HepG2 (cell line): ENCODE measurements around the gene BCL2. TPM values are rescaled to one million over a fixed set of nuclear protein-coding genes. Genes with fewer than 3 reads are reported as not detected.

Experiments
- ATAC-seq: fragments of 200-7000 bp; cut with Tn5 transposase; 3 replicates; pipeline ENCODE4 v1.9.1; 2020; ENCODE audit warnings: mild to moderate bottlenecking, moderate library complexity
- BruUV-seq: library from RNA; stranded (reverse); fragments of 400-500 nt; replicated peaks from 2 replicates; lab custom pipeline; 2021; lab: Mats Ljungman, UMichigan
- CTCF ChIA-PET: fragments of 300-600 bp; formaldehyde crosslinking; extraction: SDS; loops from one replicate; lab custom pipeline; 2021; ENCODE audit warnings: low total read pairs, inconsistent platforms, low intra/inter-chr PET ratio; lab: Yijun Ruan, JAX
- POLR2A ChIA-PET: fragments of 350-600 bp; sonication (Branson Sonifier 250); formaldehyde crosslinking; loops from one replicate; lab custom pipeline; 2020; ENCODE audit warnings: antibody characterized with exemption, inconsistent platforms; lab: Yijun Ruan, JAX
- DNase-seq: peaks from one replicate; pipeline ENCODE4 v3.0.0-alpha.2; 2015; ENCODE audit warnings: low spot score
- FAIRE-seq: peaks from 3 replicates; lab custom pipeline; 2011; peaks lifted over from hg19 to GRCh38; lab: Jason Lieb, UNC
- H2AFZ ChIP-seq: one replicate; pipeline ENCODE4 v1.6.1; 2011; ENCODE audit warnings: low read length, inconsistent platforms
- H3K27ac ChIP-seq: fragments of 300-600 bp; 3 replicates; pipeline ENCODE4 v1.8.0; 2011; ENCODE audit warnings: mixed run types, mild to moderate bottlenecking, mixed read lengths, low read length, inconsistent platforms; ENCODE audit not compliant: insufficient read depth; ENCODE audit errors: extremely low read length
- H3K27me3 ChIP-seq, 2 experiments: fragments of 200-600 bp in 1 of 2; 2 replicates in 1 of 2; 3 replicates in 1 of 2; pipeline versions ENCODE4 v1.6.0 to v1.8.0; 2011; ENCODE audit warnings: low read length in 2 of 2, mild to moderate bottlenecking in 2 of 2, moderate library complexity in 2 of 2, inconsistent platforms in 1 of 2; ENCODE audit not compliant: insufficient read depth in 2 of 2, control insufficient read depth in 1 of 2
- H3K36me3 ChIP-seq, 2 experiments: fragments of 200-600 bp in 1 of 2; replicated peaks in 1 of 2; 2 replicates in 1 of 2; 3 replicates in 1 of 2; pipeline versions ENCODE4 v1.5.1 to v1.8.0; 2011; ENCODE audit warnings: low read length in 2 of 2, inconsistent platforms in 1 of 2; ENCODE audit not compliant: insufficient read depth in 2 of 2, control insufficient read depth in 1 of 2
- H3K4me1 ChIP-seq: 2 replicates; pipeline ENCODE4 v1.5.1; 2012; ENCODE audit warnings: low read length, inconsistent platforms; ENCODE audit not compliant: insufficient read depth
- H3K4me2 ChIP-seq: 2 replicates; pipeline ENCODE4 v1.6.0; 2011; ENCODE audit warnings: low read depth, low read length, inconsistent platforms
- H3K4me3 ChIP-seq, 3 experiments: fragments of 200-600 bp in 1 of 3; sonication (generic), shearing (Covaris generic) in 1 of 3; replicated peaks in 1 of 3; 2 replicates each; pipeline ENCODE4 v1.5.1; 2011 to 2016; ENCODE audit warnings: low read length in 3 of 3, inconsistent platforms in 2 of 3, low read depth in 2 of 3, mild to moderate bottlenecking in 2 of 3, control low read depth in 1 of 3, mixed read lengths in 1 of 3; ENCODE audit not compliant: insufficient read depth in 1 of 3
- H3K79me2 ChIP-seq: one replicate; pipeline ENCODE4 v1.6.1; 2011; ENCODE audit warnings: low read length, inconsistent platforms; ENCODE audit not compliant: insufficient read depth
- H3K9ac ChIP-seq: 2 replicates; pipeline ENCODE4 v1.6.0; 2011; ENCODE audit warnings: mild to moderate bottlenecking, low read depth, low read length, inconsistent platforms; ENCODE audit not compliant: insufficient read depth
- H3K9me3 ChIP-seq: 2 replicates; pipeline ENCODE4 v1.5.1; 2012; ENCODE audit warnings: mild to moderate bottlenecking, low read length
- H4K20me1 ChIP-seq: 2 replicates; pipeline ENCODE4 v1.6.0; 2011; ENCODE audit warnings: inconsistent platforms, mild to moderate bottlenecking, low read length, moderate library complexity; ENCODE audit not compliant: insufficient read depth
- GABPB1 ChIP-seq: IDR thresholded peaks from 2 replicates; pipeline ENCODE4 v1.6.1; 2016; ENCODE audit warnings: mild to moderate bottlenecking, missing genetic modification reagents, moderate library complexity, missing compliant biosample characterization
- KAT8 ChIP-seq: IDR thresholded peaks from 2 replicates; pipeline ENCODE4 v1.6.1; 2016; ENCODE audit warnings: missing genetic modification reagents, missing compliant biosample characterization
- RXRA ChIP-seq: sonication (generic); formaldehyde crosslinking; IDR thresholded peaks from 2 replicates; pipeline ENCODE4 v1.5.1; 2020; ENCODE audit warnings: missing genetic modification reagents
- ZNF572 ChIP-seq: sonication (generic); formaldehyde crosslinking; IDR thresholded peaks from 2 replicates; pipeline ENCODE4 v1.5.1; 2020; ENCODE audit warnings: mild to moderate bottlenecking, missing genetic modification reagents
- ZNF614 ChIP-seq: IDR thresholded peaks from 2 replicates; pipeline ENCODE4 v1.6.1; 2018; ENCODE audit warnings: missing biosample characterization, missing genetic modification reagents, inconsistent platforms, borderline replicate concordance
- WGBS: methylation state at CpG from one replicate; pipeline ENCODE4 v1.1.6; 2017; ENCODE audit warnings: low lambda C conversion rate; 5-methylcytosine and 5-hydroxymethylcytosine counted together
- in situ Hi-C: cut with HindIII; loops from 2 replicates; pipeline ENCODE4 v1.10.0; 2017; ENCODE audit warnings: low pct_unique_long_range_greater_than_20kb; ENCODE audit not compliant: extremely low pct_ligation_motif_present
- intact Hi-C: fragments of 100-400 bp; cut with micrococcal nuclease; formaldehyde crosslinking; loops from one replicate; pipeline ENCODE4 v1.10.0; 2022; ENCODE audit not compliant: unreplicated experiment
- polyA plus RNA-seq, 8 experiments: library from polyadenylated mRNA; depleted of rRNA in 3 of 8; stranded (reverse) in 7 of 8; unstranded in 1 of 8; fragments of >200 nt; fragmentation: Illumina TruSeq in 4 of 8; extraction: Trizol in 4 of 8; gene quantifications; 2 replicates each; pipeline versions ENCODE4 v1.2.1 to v1.2.3, GENCODE V29; 2011 to 2016; ENCODE audit warnings: low read depth in 4 of 8, missing spikeins in 1 of 8, mixed read lengths in 1 of 8; ENCODE audit not compliant: insufficient read depth in 1 of 8
- total RNA-seq, 5 experiments: library from RNA; depleted of rRNA; stranded (reverse); fragments of >200 nt; fragmentation: Illumina TruSeq; extraction: Trizol; gene quantifications; 2 replicates each; pipeline ENCODE4 v1.2.3, GENCODE V29; 2016; ENCODE audit warnings: low read depth in 1 of 5
- TF ChIP-seq, protein P1 (sequence below): sonication (generic); formaldehyde crosslinking; IDR thresholded peaks from 2 replicates; pipeline ENCODE4 v1.4.0; 2020; ENCODE audit warnings: low read depth, mild to moderate bottlenecking, missing genetic modification reagents
- TF ChIP-seq, protein P2 (sequence below): sonication (generic); formaldehyde crosslinking; IDR thresholded peaks from 2 replicates; pipeline ENCODE4 v1.8.0; 2022; ENCODE audit warnings: missing genetic modification reagents, mild to moderate bottlenecking, borderline replicate concordance
- TF ChIP-seq, protein P3 (sequence below): sonication (generic); formaldehyde crosslinking; IDR thresholded peaks from 2 replicates; pipeline ENCODE4 v1.4.0; 2020; ENCODE audit warnings: mild to moderate bottlenecking, missing genetic modification reagents
- TF ChIP-seq, protein P4 (sequence below): sonication (generic); formaldehyde crosslinking; IDR thresholded peaks from one replicate; pipeline ENCODE4 v1.5.1; 2020; ENCODE audit warnings: mild to moderate bottlenecking, missing genetic modification reagents; ENCODE audit errors: not compliant biosample characterization

The BCL2 gene
- total and polyA plus RNA-seq, 2 of the 13 experiments (the other 11 are each of a cell fraction or from before 2014, with no cell fraction given): 0.07 to 0.53 TPM

DNA sequence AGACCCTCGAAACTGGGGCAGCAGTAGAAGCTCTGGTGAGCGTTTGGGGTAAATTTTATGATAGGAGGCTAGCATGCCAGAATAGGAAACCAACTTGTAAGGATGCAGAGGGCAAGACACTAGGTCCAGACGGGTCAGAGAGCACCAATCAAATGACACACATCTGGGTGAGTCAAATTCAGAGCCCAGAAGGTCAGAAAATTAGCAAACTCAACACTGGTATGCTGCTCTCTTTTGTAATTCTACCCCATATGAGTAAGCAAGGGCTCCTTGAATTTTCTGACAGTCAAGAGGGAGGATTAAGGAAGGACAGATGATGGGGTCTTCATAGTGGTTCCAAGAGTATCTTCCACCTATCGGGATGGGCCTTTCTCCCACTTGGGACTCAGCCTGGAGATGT lies 209.8 kb downstream of the BCL2 start (continued):
- TF ChIP-seq, protein P1, sequence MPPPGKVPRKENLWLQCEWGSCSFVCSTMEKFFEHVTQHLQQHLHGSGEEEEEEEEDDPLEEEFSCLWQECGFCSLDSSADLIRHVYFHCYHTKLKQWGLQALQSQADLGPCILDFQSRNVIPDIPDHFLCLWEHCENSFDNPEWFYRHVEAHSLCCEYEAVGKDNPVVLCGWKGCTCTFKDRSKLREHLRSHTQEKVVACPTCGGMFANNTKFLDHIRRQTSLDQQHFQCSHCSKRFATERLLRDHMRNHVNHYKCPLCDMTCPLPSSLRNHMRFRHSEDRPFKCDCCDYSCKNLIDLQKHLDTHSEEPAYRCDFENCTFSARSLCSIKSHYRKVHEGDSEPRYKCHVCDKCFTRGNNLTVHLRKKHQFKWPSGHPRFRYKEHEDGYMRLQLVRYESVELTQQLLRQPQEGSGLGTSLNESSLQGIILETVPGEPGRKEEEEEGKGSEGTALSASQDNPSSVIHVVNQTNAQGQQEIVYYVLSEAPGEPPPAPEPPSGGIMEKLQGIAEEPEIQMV (CRISPR knock-in tag): no peak
- TF ChIP-seq KAT8 (CRISPR knock-in tag) (no peak), ZNF614 (CRISPR knock-in tag) (no peak)

DNA sequence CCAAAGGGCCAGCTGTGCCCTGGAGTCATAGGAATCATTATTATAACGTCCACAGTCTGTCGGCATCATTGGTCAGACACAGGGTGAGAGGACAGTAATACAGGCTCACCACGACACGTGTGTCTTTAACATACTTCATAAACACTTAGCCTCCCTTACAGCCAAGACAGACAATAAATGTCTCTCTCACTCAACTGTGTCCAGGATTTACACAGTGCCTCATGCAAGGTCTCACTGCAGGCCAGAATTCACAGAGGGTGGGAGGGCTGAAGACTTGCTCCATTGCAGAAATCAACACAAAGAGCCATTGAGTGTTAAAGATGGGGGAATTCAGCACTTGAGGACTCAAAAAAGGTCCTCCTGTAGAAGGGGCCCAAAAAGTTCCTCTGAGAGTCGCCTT lies 210.5 kb downstream of the BCL2 start:
- H3K4me2 ChIP-seq: no peak overlapping the region
- TF ChIP-seq GABPB1 (CRISPR knock-in tag): no peak
- TF ChIP-seq, protein P2, sequence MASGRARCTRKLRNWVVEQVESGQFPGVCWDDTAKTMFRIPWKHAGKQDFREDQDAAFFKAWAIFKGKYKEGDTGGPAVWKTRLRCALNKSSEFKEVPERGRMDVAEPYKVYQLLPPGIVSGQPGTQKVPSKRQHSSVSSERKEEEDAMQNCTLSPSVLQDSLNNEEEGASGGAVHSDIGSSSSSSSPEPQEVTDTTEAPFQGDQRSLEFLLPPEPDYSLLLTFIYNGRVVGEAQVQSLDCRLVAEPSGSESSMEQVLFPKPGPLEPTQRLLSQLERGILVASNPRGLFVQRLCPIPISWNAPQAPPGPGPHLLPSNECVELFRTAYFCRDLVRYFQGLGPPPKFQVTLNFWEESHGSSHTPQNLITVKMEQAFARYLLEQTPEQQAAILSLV (CRISPR knock-in tag): no peak
- TF ChIP-seq, protein P3, sequence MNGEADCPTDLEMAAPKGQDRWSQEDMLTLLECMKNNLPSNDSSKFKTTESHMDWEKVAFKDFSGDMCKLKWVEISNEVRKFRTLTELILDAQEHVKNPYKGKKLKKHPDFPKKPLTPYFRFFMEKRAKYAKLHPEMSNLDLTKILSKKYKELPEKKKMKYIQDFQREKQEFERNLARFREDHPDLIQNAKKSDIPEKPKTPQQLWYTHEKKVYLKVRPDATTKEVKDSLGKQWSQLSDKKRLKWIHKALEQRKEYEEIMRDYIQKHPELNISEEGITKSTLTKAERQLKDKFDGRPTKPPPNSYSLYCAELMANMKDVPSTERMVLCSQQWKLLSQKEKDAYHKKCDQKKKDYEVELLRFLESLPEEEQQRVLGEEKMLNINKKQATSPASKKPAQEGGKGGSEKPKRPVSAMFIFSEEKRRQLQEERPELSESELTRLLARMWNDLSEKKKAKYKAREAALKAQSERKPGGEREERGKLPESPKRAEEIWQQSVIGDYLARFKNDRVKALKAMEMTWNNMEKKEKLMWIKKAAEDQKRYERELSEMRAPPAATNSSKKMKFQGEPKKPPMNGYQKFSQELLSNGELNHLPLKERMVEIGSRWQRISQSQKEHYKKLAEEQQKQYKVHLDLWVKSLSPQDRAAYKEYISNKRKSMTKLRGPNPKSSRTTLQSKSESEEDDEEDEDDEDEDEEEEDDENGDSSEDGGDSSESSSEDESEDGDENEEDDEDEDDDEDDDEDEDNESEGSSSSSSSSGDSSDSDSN (CRISPR knock-in tag): no peak
- no peak for TF ChIP-seq RXRA
- TF ChIP-seq ZNF572: no peak
- TF ChIP-seq, protein P4, sequence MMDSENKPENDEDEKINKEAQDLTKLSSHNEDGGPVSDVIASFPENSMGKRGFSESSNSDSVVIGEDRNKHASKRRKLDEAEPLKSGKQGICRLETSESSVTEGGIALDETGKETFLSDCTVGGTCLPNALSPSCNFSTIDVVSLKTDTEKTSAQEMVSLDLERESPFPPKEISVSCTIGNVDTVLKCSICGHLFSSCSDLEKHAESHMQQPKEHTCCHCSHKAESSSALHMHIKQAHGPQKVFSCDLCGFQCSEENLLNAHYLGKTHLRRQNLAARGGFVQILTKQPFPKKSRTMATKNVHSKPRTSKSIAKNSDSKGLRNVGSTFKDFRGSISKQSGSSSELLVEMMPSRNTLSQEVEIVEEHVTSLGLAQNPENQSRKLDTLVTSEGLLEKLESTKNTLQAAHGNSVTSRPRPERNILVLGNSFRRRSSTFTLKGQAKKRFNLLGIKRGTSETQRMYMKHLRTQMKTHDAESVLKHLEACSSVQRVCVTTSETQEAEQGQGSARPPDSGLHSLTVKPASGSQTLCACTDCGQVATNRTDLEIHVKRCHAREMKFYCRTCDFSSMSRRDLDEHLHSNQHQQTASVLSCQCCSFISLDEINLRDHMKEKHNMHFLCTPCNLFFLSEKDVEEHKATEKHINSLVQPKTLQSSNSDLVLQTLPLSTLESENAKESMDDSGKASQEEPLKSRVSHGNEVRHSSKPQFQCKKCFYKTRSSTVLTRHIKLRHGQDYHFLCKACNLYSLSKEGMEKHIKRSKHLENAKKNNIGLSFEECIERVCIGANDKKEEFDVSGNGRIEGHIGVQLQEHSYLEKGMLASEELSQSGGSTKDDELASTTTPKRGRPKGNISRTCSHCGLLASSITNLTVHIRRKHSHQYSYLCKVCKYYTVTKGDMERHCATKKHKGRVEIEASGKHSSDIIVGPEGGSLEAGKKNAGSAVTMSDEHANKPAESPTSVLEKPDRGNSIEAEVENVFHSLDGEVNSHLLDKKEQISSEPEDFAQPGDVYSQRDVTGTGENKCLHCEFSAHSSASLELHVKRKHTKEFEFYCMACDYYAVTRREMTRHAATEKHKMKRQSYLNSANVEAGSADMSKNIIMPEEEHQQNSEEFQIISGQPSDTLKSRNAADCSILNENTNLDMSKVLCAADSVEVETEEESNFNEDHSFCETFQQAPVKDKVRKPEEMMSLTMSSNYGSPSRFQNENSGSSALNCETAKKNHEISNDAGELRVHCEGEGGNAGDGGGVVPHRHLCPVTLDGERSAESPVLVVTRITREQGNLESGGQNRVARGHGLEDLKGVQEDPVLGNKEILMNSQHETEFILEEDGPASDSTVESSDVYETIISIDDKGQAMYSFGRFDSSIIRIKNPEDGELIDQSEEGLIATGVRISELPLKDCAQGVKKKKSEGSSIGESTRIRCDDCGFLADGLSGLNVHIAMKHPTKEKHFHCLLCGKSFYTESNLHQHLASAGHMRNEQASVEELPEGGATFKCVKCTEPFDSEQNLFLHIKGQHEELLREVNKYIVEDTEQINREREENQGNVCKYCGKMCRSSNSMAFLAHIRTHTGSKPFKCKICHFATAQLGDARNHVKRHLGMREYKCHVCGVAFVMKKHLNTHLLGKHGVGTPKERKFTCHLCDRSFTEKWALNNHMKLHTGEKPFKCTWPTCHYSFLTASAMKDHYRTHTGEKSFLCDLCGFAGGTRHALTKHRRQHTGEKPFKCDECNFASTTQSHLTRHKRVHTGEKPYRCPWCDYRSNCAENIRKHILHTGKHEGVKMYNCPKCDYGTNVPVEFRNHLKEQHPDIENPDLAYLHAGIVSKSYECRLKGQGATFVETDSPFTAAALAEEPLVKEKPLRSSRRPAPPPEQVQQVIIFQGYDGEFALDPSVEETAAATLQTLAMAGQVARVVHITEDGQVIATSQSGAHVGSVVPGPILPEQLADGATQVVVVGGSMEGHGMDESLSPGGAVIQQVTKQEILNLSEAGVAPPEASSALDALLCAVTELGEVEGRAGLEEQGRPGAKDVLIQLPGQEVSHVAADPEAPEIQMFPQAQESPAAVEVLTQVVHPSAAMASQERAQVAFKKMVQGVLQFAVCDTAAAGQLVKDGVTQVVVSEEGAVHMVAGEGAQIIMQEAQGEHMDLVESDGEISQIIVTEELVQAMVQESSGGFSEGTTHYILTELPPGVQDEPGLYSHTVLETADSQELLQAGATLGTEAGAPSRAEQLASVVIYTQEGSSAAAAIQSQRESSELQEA (CRISPR knock-in tag): no peak
- TF ChIP-seq, all 625 proteins: peak for 0
- no peak overlapping the region for H3K27ac ChIP-seq
- in situ Hi-C loops: no loop called here
- H4K20me1 ChIP-seq: no peaks in the 10 kb centered on the region
- H3K4me3 ChIP-seq: no peak overlapping the region
- DNase-seq: no peak
- WGBS: 4% methylated on average over 5 of the region's 5 CpGs
- H3K9me3 ChIP-seq: no peaks in the 10 kb centered on the region
- no peaks in the 10 kb centered on the region for H3K4me1 ChIP-seq
- no peak overlapping the region for H2AFZ ChIP-seq
- H3K9ac ChIP-seq: no peak overlapping the region
- no TSS peak for BruUV-seq
- FAIRE-seq: no peak
- ChIA-PET CTCF (no interaction called here), POLR2A (no interaction called here)
- peaks cover 3 to 5% of the 10 kb centered on the region in 2 experiments; a peak in 2 of 5 replicates for H3K27me3 ChIP-seq
- H3K36me3 ChIP-seq: no peaks in the 10 kb centered on the region
- ATAC-seq: no peak
- intact Hi-C loops: no loop called here
- H3K79me2 ChIP-seq: no peaks in the 10 kb centered on the region
